MM.1S (cell line): ENCODE results near the gene UFSP2.

Experiments used
- EZH2phosphoT487 ChIP-seq: fragments of 300-600 bp; sonication (generic); IDR thresholded peaks from 2 replicates; pipeline ENCODE4 v1.6.1; 2018; ENCODE audit warnings: antibody characterized with exemption, low read length
- TF ChIP-seq, protein P1 (sequence below): fragments of 300-600 bp; sonication (generic); IDR thresholded peaks from 2 replicates; pipeline ENCODE4 v1.5.1; 2016; ENCODE audit warnings: antibody characterized with exemption, low read length, mixed read lengths

DNA sequence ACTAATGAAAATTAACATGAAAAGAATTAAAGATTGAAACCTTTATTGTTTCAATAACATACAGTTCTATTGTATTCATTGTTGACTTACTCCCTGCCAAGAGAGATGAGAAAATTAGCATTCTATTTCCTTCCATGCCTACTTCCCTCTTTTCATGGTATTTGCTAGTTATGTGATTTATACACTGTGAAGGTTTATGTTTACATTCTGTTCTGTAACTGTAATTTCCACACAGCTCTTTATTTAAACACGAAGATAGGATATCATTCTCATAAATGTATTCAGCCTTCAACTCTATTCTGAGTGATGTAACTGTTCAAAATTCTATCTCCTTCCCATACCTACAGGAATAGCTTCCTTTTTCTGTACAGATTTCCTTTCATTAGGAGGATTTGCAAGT lies 39.1 kb upstream of the UFSP2 start:
- TF ChIP-seq, protein P1, sequence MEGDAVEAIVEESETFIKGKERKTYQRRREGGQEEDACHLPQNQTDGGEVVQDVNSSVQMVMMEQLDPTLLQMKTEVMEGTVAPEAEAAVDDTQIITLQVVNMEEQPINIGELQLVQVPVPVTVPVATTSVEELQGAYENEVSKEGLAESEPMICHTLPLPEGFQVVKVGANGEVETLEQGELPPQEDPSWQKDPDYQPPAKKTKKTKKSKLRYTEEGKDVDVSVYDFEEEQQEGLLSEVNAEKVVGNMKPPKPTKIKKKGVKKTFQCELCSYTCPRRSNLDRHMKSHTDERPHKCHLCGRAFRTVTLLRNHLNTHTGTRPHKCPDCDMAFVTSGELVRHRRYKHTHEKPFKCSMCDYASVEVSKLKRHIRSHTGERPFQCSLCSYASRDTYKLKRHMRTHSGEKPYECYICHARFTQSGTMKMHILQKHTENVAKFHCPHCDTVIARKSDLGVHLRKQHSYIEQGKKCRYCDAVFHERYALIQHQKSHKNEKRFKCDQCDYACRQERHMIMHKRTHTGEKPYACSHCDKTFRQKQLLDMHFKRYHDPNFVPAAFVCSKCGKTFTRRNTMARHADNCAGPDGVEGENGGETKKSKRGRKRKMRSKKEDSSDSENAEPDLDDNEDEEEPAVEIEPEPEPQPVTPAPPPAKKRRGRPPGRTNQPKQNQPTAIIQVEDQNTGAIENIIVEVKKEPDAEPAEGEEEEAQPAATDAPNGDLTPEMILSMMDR = no peak
- no peak for TF ChIP-seq EZH2phosphoT487
